ENCODE results near the gene FBL.

The FBL gene

GRCh38 chr19:39788244-39788643, 57.9 kb downstream of the FBL start:
- no peak for DNase-seq (ENCODE audit: low read depth)
